Measurements from ENCODE around the gene PEX5L. TPM values are rescaled to one million over a fixed set of nuclear protein-coding genes. Genes with fewer than 3 reads are reported as not detected.

The PEX5L gene
- total RNA-seq, 2 donors from 2014 or later, result 0.86 to 1.9 TPM

DNA sequence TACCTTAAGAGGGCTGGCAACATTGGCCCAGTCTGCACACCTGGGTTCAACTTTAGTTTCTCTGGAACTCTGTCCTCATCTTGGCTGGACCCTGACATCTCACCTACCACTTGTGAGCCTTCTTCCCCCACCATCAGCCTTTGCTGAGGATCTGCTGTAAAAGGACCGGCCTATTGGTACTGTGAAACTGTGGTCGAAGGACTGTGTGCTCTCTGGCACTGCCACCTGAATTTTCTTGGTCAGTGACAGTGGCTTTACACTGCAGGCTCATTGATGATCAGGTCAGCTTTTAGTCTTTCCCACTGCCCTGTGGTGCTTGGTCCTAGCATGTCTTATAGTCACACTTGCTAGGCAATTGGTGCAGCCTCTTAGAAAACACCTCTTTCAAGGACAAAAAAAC lies 86.9 kb downstream of the PEX5L start:
- H3K4me3 Mint-ChIP-seq, result no peak overlapping the region
- no peaks in the 10 kb centered on the region for H3K4me1 ChIP-seq (ENCODE audit: control insufficient read depth, insufficient read depth, low read length)
- no peaks in the 10 kb centered on the region for H3K36me3 ChIP-seq (ENCODE audit: control insufficient read depth, insufficient read depth, low read length)
- H3K27me3 Mint-ChIP-seq (ENCODE audit: insufficient read depth), result peaks cover 5% of the 10 kb centered on the region
- no peak overlapping the region for H3K27ac Mint-ChIP-seq
- no peaks in the 10 kb centered on the region for H3K9me3 ChIP-seq (ENCODE audit: control insufficient read depth, low read length)
- peaks cover 32% of the 10 kb centered on the region for H3K27me3 ChIP-seq (ENCODE audit: control insufficient read depth, insufficient read depth, low read length, poor library complexity, severe bottlenecking)
- H3K9me3 Mint-ChIP-seq, result no peaks in the 10 kb centered on the region
- no peaks in the 10 kb centered on the region for H3K36me3 Mint-ChIP-seq (ENCODE audit: low read depth)
- DNase-seq, result no peak
- WGBS, 2 experiments (ENCODE audit: insufficient coverage in 1 of 2, insufficient read length in 1 of 2), result 91 to 92% methylated on average over 2 of the region's 2 CpGs
- H3K4me3 ChIP-seq (ENCODE audit: low read length), result no peak overlapping the region
- H3K4me1 Mint-ChIP-seq, result peaks cover 18% of the 10 kb centered on the region
- no peak overlapping the region for H3K27ac ChIP-seq (ENCODE audit: low read depth, low read length)
- TF ChIP-seq, protein P1, sequence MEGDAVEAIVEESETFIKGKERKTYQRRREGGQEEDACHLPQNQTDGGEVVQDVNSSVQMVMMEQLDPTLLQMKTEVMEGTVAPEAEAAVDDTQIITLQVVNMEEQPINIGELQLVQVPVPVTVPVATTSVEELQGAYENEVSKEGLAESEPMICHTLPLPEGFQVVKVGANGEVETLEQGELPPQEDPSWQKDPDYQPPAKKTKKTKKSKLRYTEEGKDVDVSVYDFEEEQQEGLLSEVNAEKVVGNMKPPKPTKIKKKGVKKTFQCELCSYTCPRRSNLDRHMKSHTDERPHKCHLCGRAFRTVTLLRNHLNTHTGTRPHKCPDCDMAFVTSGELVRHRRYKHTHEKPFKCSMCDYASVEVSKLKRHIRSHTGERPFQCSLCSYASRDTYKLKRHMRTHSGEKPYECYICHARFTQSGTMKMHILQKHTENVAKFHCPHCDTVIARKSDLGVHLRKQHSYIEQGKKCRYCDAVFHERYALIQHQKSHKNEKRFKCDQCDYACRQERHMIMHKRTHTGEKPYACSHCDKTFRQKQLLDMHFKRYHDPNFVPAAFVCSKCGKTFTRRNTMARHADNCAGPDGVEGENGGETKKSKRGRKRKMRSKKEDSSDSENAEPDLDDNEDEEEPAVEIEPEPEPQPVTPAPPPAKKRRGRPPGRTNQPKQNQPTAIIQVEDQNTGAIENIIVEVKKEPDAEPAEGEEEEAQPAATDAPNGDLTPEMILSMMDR (conservative IDR thresholded peaks at IDR 0.05), result no peak
- H3K9ac ChIP-seq (ENCODE audit: extremely low read depth, low read length, poor library complexity, severe bottlenecking), result no peak overlapping the region

DNA sequence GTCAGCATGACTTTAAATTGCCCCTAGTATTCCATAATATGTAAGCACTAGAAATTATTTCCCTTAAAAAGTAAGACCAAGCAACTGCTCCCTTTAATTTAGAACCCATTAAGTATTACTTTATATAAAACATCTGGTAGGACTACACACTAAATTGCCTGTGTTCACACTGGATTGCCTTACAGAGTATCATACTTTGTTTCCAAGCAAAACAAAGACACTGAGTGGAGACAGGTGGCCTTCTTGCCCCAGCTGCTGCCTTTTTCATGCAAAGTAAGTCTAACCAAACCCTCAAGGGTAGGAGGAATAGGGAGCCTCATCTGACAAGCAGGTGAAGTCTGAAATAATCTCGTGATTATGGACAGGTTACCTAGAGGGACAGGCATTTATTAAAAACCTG lies 87.3 kb downstream of the PEX5L start:
- H3K36me3 ChIP-seq (ENCODE audit: control insufficient read depth, insufficient read depth, low read length), result no peaks in the 10 kb centered on the region
- no peaks in the 10 kb centered on the region for H3K9me3 ChIP-seq (ENCODE audit: control insufficient read depth, low read length)
- H3K27me3 Mint-ChIP-seq (ENCODE audit: insufficient read depth), result peaks cover 5% of the 10 kb centered on the region
- DNase-seq, result no peak
- no peak overlapping the region for H3K4me3 ChIP-seq (ENCODE audit: low read length)
- no peak overlapping the region for H3K4me3 Mint-ChIP-seq
- no peak overlapping the region for H3K9ac ChIP-seq (ENCODE audit: extremely low read depth, low read length, poor library complexity, severe bottlenecking)
- H3K27ac Mint-ChIP-seq, result no peak overlapping the region
- 56 to 100% methylated on average over 1 of the region's 1 CpG for WGBS, 2 experiments (ENCODE audit: insufficient coverage in 1 of 2, insufficient read length in 1 of 2)
- H3K27me3 ChIP-seq (ENCODE audit: control insufficient read depth, insufficient read depth, low read length, poor library complexity, severe bottlenecking), result peaks cover 37% of the 10 kb centered on the region
- TF ChIP-seq, protein P1 (conservative IDR thresholded peaks at IDR 0.05), result no peak
- no peak overlapping the region for H3K27ac ChIP-seq (ENCODE audit: low read depth, low read length)
- H3K36me3 Mint-ChIP-seq (ENCODE audit: low read depth), result no peaks in the 10 kb centered on the region
- H3K4me1 Mint-ChIP-seq, result peaks cover 17% of the 10 kb centered on the region
- H3K4me1 ChIP-seq (ENCODE audit: control insufficient read depth, insufficient read depth, low read length), result no peaks in the 10 kb centered on the region
- no peaks in the 10 kb centered on the region for H3K9me3 Mint-ChIP-seq

DNA sequence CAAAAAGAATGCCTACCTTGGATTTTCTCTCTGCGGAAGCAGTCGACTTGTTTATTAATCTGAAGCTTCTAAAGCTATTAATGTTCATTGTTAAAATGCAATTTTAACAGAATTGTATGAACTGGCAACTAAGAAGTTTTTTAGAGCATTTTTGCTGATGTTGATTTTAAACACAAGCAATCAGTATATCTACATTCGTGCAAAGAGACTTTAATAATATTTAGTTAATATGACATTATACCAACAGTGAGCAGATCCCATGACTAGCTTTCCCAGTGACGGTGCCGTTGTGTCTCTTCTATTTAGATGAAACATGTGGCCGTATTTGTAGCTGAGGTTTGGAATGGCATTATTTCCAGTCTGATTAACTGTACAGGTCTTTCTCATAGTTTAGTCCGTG lies 88.0 kb downstream of the PEX5L start:
- Histone ChIP-seq H3K27me3 (ENCODE audit: control insufficient read depth, insufficient read depth, low read length, poor library complexity, severe bottlenecking) (peaks cover 43% of the 10 kb centered on the region), H3K9ac (ENCODE audit: extremely low read depth, low read length, poor library complexity, severe bottlenecking) (no peak overlapping the region), H3K36me3 (ENCODE audit: control insufficient read depth, insufficient read depth, low read length) (no peaks in the 10 kb centered on the region), H3K4me3 (ENCODE audit: low read length) (no peak overlapping the region), H3K4me1 (ENCODE audit: control insufficient read depth, insufficient read depth, low read length) (no peaks in the 10 kb centered on the region), H3K27ac (ENCODE audit: low read depth, low read length) (no peak overlapping the region), H3K9me3 (ENCODE audit: control insufficient read depth, low read length) (no peaks in the 10 kb centered on the region)
- Mint-ChIP-seq H3K27me3 (ENCODE audit: insufficient read depth) (peaks cover 5% of the 10 kb centered on the region), H3K9me3 (no peaks in the 10 kb centered on the region), H3K4me3 (no peak overlapping the region), H3K4me1 (peaks cover 16% of the 10 kb centered on the region), H3K36me3 (ENCODE audit: low read depth) (no peaks in the 10 kb centered on the region), H3K27ac (no peak overlapping the region)
- WGBS, 2 experiments (ENCODE audit: insufficient coverage in 1 of 2, insufficient read length in 1 of 2), result 60 to 91% methylated on average over 1 to 7 of the region's 7 CpGs
- TF ChIP-seq, protein P1 (conservative IDR thresholded peaks at IDR 0.05), result no peak
- no peak for DNase-seq

Data from endodermal cell (in vitro differentiated cells).